Central memory CD4-positive, alpha-beta T cell (primary cell): ENCODE results near the gene KCTD5.

Experiments used
- DNase-seq: peaks from one replicate; pipeline ENCODE4 v3.0.0; 2022

The KCTD5 gene

GRCh38 chr16:2698103-2698870, 16.0 kb downstream of the KCTD5 start:
- no peak for DNase-seq

GRCh38 chr16:2698965-2699750, 16.8 kb downstream of the KCTD5 start:
- DNase-seq, result no peak

GRCh38 chr16:2699791-2700600, 17.7 kb downstream of the KCTD5 start:
- no peak for DNase-seq

- no peak for DNase-seq
These were observed 18.5 kb downstream of the KCTD5 start for GRCh38 chr16:2700786-2701185.

GRCh38 chr16:2701272-2701671, 18.9 kb downstream of the KCTD5 start:
- no peak for DNase-seq

- DNase-seq, result no peak
These were observed 19.6 kb downstream of the KCTD5 start for GRCh38 chr16:2701713-2702437.

GRCh38 chr16:2702438-2702825, 20.1 kb downstream of the KCTD5 start:
- no peak for DNase-seq

- DNase-seq, result no peak
These were observed 20.8 kb downstream of the KCTD5 start for GRCh38 chr16:2702871-2703745.

GRCh38 chr16:2704166-2704982, 22.1 kb downstream of the KCTD5 start:
- no peak for DNase-seq

GRCh38 chr16:2704983-2705275, 22.6 kb downstream of the KCTD5 start:
- no peak for DNase-seq

- no peak for DNase-seq
These were observed 23.0 kb downstream of the KCTD5 start for GRCh38 chr16:2705351-2705750.

GRCh38 chr16:2706085-2706484, 23.8 kb downstream of the KCTD5 start:
- DNase-seq, result no peak

- DNase-seq, result no peak
These were observed 24.4 kb downstream of the KCTD5 start for GRCh38 chr16:2706611-2707311.

- DNase-seq, result no peak
These were observed 25.3 kb downstream of the KCTD5 start for GRCh38 chr16:2707368-2708289.

- no peak for DNase-seq
These were observed 25.9 kb downstream of the KCTD5 start for GRCh38 chr16:2708290-2708639.

- no peak for DNase-seq
These were observed 26.7 kb downstream of the KCTD5 start for GRCh38 chr16:2708955-2709587.

GRCh38 chr16:2709588-2709984, 27.3 kb downstream of the KCTD5 start:
- no peak for DNase-seq

- no peak for DNase-seq
These were observed 27.8 kb downstream of the KCTD5 start for GRCh38 chr16:2710021-2710710.
